ENCODE results near the gene ATP8B1. TPM values are rescaled to one million over a fixed set of nuclear protein-coding genes. Genes with fewer than 3 reads are reported as not detected.

ATP8B1 gene
- total and polyA plus RNA-seq, 9 of the 15 experiments (the other 6 are each of a cell fraction or from before 2014, with no cell fraction given) = 0.01 to 0.22 (median 0.03) TPM; not detected in 3

- TF ChIP-seq GTF3C2 (IDR thresholded peaks at IDR 0.05; ENCODE audit: borderline replicate concordance, extremely low read depth, insufficient read length) = no peak
- TF ChIP-seq RBM14 (IDR thresholded peaks at IDR 0.05; ENCODE audit: borderline replicate concordance, insufficient read depth, low read depth, low read length) = no peak
- no peak for TF ChIP-seq ZNF75A (CRISPR knock-in tag; IDR thresholded peaks at IDR 0.05)
- no peak for TF ChIP-seq ZNF740 (CRISPR knock-in tag; IDR thresholded peaks at IDR 0.05)
- no peak for TF ChIP-seq ZNF740 (tag; IDR thresholded peaks at IDR 0.05)
Observed at GRCh38 chr18:57846258-57846657, 43.1 kb upstream of the ATP8B1 start (continued).

GRCh38 chr18:57845605-57846074 is 42.5 kb upstream of the ATP8B1 start:
- Histone ChIP-seq H3K79me2 (ENCODE audit: control insufficient read depth, insufficient read depth, low read length) (no peaks in the 10 kb centered on the region), H4K20me1 (replicated peaks; ENCODE audit: control insufficient read depth, insufficient read depth, low read length) (no peaks in the 10 kb centered on the region), H3K9me1 (ENCODE audit: control insufficient read depth, insufficient read depth, low read length) (no peaks in the 10 kb centered on the region), H3K9ac (ENCODE audit: insufficient read depth in 1 of 2, low read depth in 2 of 2, low read length in 2 of 2) (peak overlapping the region in 1 of 2 experiments; percentile 57; a peak in 2 of 4 replicates), H3K4me2 (ENCODE audit: insufficient read depth, low read length) (peak overlapping the region; percentile 55), H3K27ac (ENCODE audit: extremely low read depth, low read depth, low read length) (peak overlapping the region; percentile 66), H3K4me3 (no peak overlapping the region), H2AFZ (ENCODE audit: low read depth, low read length) (peak overlapping the region; percentile 78), H3K27me3 (ENCODE audit: control insufficient read depth in 2 of 2, insufficient read depth in 2 of 2, low read length in 2 of 2) (no peaks in the 10 kb centered on the region), H3K4me1 (replicated peaks in 1 of 2; ENCODE audit: control insufficient read depth in 2 of 2, insufficient read depth in 2 of 2, low read length in 2 of 2) (peaks cover 9 to 20% of the 10 kb centered on the region in 2 experiments; a peak in 4 of 5 replicates), H3K36me3 (ENCODE audit: control insufficient read depth, insufficient read depth, low read length) (no peaks in the 10 kb centered on the region), H3K9me3 (replicated peaks; ENCODE audit: control insufficient read depth, insufficient read depth, low read depth, low read length) (no peaks in the 10 kb centered on the region)
- WGBS (ENCODE audit: insufficient coverage, low coverage, missing lambda C conversion rate) = 63% methylated on average over 3 of the region's 3 CpGs
- intact Hi-C loops (cut with micrococcal nuclease) = no loop called here
- DNase-seq (ENCODE audit: extremely low read depth in 1 of 4, low spot score in 3 of 4) (no peak), FAIRE-seq (no peak), ATAC-seq (peak; percentile 58)
- CTCF ChIA-PET (ENCODE audit: low intra/inter-chr PET ratio) = no interaction called here
- BruUV-seq (replicated peaks) = no TSS peak
- in situ Hi-C loops (cut with MboI) = no loop called here
- POLR2A ChIA-PET = interaction anchor here (1.0 to 1.5 kb wide), 3 partner anchors 8 to 77 kb away, joined by 3 to 5 read pairs (median 4); no protein-coding TSS in a partner anchor
- no peak for TF ChIP-seq STAT5A (IDR thresholded peaks at IDR 0.05; ENCODE audit: borderline replicate concordance, low read length)
- no peak for TF ChIP-seq ARID3B (CRISPR knock-in tag; IDR thresholded peaks at IDR 0.05; ENCODE audit: borderline replicate concordance)
- no peak for TF ChIP-seq ZNF408 (CRISPR knock-in tag; IDR thresholded peaks at IDR 0.05; ENCODE audit: low read depth)
- no peak for TF ChIP-seq FOXJ2 (tag; IDR thresholded peaks at IDR 0.05)
- no peak for TF ChIP-seq RNF219 (CRISPR knock-in tag; IDR thresholded peaks at IDR 0.05)
